K562 (cell line): Measurements from ENCODE around the gene LBHD2.

Source experiments
- BRD9 ChIP-seq: fragments of 450-650 bp; IDR thresholded peaks from 2 replicates; pipeline ENCODE4 v1.6.1; 2018; ENCODE audit warnings: low read depth; ENCODE audit not compliant: partially characterized antibody
- ELF1 ChIP-seq: fragments of 200-800 bp; sonication (Bioruptor generic); IDR thresholded peaks from 2 replicates; pipeline ENCODE4 v1.6.1; 2016; ENCODE audit warnings: missing genetic modification characterization, missing compliant biosample characterization
- ESRRA ChIP-seq: fragments of 450-650 bp; IDR thresholded peaks from 2 replicates; pipeline ENCODE4 v1.6.1; 2014; ENCODE audit warnings: low read depth, mild to moderate bottlenecking, moderate library complexity, borderline replicate concordance
- JUND ChIP-seq, 2 experiments: IDR thresholded peaks; 2 replicates in 1 of 2; 3 replicates in 1 of 2; pipeline ENCODE4 v1.6.1; 2011; ENCODE audit warnings: borderline replicate concordance in 2 of 2, low read depth in 2 of 2, low read length in 2 of 2, improper control_type of control experiment in 1 of 2, missing biosample characterization in 1 of 2, missing genetic modification characterization in 1 of 2, missing genetic modification reagents in 1 of 2
- MYNN ChIP-seq, 2 experiments: sonication (generic); formaldehyde crosslinking in 1 of 2; IDR thresholded peaks; 2 replicates each; pipeline versions ENCODE4 v1.5.0 to v1.6.1; 2016 to 2020; ENCODE audit warnings: antibody characterized with exemption in 1 of 2, missing genetic modification reagents in 1 of 2
- NFYB ChIP-seq: IDR thresholded peaks from 2 replicates; pipeline ENCODE4 v1.6.1; 2011; ENCODE audit warnings: mild to moderate bottlenecking, moderate library complexity; ENCODE audit not compliant: insufficient read length; ENCODE audit errors: extremely low read depth
- NR4A1 ChIP-seq, 2 experiments: fragments of 250-450 bp in 1 of 2; fragments of 450-650 bp in 1 of 2; sonication (Bioruptor Pico) in 1 of 2; IDR thresholded peaks; 2 replicates each; pipeline versions ENCODE4 v1.4.0 to v1.6.1; 2016 to 2020; ENCODE audit warnings: mild to moderate bottlenecking in 2 of 2, missing compliant biosample characterization in 1 of 2, missing genetic modification characterization in 1 of 2, moderate library complexity in 1 of 2
- PCBP1 ChIP-seq: fragments of 200-400 bp; formaldehyde crosslinking; IDR thresholded peaks from 2 replicates; pipeline ENCODE4 v1.6.1; 2018; ENCODE audit warnings: mild to moderate bottlenecking, low read depth, low read length; ENCODE audit not compliant: poor library complexity, severe bottlenecking
- PML ChIP-seq: IDR thresholded peaks from 2 replicates; pipeline ENCODE4 v1.6.1; 2012; ENCODE audit warnings: low read length, inconsistent platforms
- POLR2AphosphoS5 ChIP-seq: IDR thresholded peaks from 2 replicates; pipeline ENCODE4 v1.6.1; 2011; ENCODE audit warnings: mild to moderate bottlenecking, low read depth, low read length, moderate library complexity; ENCODE audit not compliant: control insufficient read depth, insufficient read depth
- TAF1 ChIP-seq: IDR thresholded peaks from 2 replicates; pipeline ENCODE4 v1.6.1; 2011; ENCODE audit warnings: mild to moderate bottlenecking, low read length, moderate library complexity; ENCODE audit not compliant: insufficient read depth, control insufficient read depth, severe bottlenecking; ENCODE audit errors: extremely low read depth
- TF ChIP-seq, protein P1 (sequence below), 3 experiments: IDR thresholded peaks in 2 of 3; conservative IDR thresholded peaks in 1 of 3; 2 replicates each; pipeline ENCODE4 v1.5.1; 2011 to 2012; ENCODE audit warnings: low read length in 3 of 3, mild to moderate bottlenecking in 3 of 3, control low read depth in 2 of 3, improper control_type of control experiment in 1 of 3, inconsistent platforms in 1 of 3, low read depth in 1 of 3, mixed read lengths in 1 of 3, moderate library complexity in 1 of 3; ENCODE audit not compliant: insufficient read depth in 2 of 3
- TF ChIP-seq, protein P2 (sequence below), 3 experiments: fragments of 200-800 bp in 1 of 3; fragments of 250-450 bp in 1 of 3; fragments of 450-650 bp in 1 of 3; sonication (Bioruptor Pico) in 1 of 3; sonication (Bioruptor generic) in 1 of 3; formaldehyde crosslinking in 1 of 3; IDR thresholded peaks; 2 replicates each; pipeline versions ENCODE4 v1.6.1 to v1.8.0; 2016 to 2022; ENCODE audit warnings: mild to moderate bottlenecking in 2 of 3, missing genetic modification characterization in 2 of 3, missing compliant biosample characterization in 1 of 3, moderate library complexity in 1 of 3

GRCh38 chr14:103129301-103130016 lies 45.4 kb downstream of the LBHD2 start:
- TF ChIP-seq, protein P1, sequence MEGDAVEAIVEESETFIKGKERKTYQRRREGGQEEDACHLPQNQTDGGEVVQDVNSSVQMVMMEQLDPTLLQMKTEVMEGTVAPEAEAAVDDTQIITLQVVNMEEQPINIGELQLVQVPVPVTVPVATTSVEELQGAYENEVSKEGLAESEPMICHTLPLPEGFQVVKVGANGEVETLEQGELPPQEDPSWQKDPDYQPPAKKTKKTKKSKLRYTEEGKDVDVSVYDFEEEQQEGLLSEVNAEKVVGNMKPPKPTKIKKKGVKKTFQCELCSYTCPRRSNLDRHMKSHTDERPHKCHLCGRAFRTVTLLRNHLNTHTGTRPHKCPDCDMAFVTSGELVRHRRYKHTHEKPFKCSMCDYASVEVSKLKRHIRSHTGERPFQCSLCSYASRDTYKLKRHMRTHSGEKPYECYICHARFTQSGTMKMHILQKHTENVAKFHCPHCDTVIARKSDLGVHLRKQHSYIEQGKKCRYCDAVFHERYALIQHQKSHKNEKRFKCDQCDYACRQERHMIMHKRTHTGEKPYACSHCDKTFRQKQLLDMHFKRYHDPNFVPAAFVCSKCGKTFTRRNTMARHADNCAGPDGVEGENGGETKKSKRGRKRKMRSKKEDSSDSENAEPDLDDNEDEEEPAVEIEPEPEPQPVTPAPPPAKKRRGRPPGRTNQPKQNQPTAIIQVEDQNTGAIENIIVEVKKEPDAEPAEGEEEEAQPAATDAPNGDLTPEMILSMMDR (IDR thresholded peaks at IDR 0.05 in 2 of 3, conservative IDR thresholded peaks at IDR 0.05 in 1 of 3; ENCODE audit: insufficient read depth in 2 of 3, low read depth in 1 of 3, low read length in 3 of 3), result no peak
- TF ChIP-seq NFYB (no peak), JUND (IDR thresholded peaks at IDR 0.05; ENCODE audit: borderline replicate concordance, low read depth, low read length) (no peak), JUND (tag; IDR thresholded peaks at IDR 0.05; ENCODE audit: borderline replicate concordance, low read depth, low read length) (no peak), BRD9 (no peak), ESRRA (no peak), ELF1 (tag) (no peak), NR4A1 (CRISPR knock-in tag; IDR thresholded peaks at IDR 0.05) (no peak), NR4A1 (tag; IDR thresholded peaks at IDR 0.05) (no peak), PCBP1 (no peak), PML (no peak), POLR2AphosphoS5 (no peak), MYNN (IDR thresholded peaks at IDR 0.05) (no peak), MYNN (CRISPR knock-in tag; IDR thresholded peaks at IDR 0.05) (no peak), TAF1 (no peak)
- TF ChIP-seq, protein P2, sequence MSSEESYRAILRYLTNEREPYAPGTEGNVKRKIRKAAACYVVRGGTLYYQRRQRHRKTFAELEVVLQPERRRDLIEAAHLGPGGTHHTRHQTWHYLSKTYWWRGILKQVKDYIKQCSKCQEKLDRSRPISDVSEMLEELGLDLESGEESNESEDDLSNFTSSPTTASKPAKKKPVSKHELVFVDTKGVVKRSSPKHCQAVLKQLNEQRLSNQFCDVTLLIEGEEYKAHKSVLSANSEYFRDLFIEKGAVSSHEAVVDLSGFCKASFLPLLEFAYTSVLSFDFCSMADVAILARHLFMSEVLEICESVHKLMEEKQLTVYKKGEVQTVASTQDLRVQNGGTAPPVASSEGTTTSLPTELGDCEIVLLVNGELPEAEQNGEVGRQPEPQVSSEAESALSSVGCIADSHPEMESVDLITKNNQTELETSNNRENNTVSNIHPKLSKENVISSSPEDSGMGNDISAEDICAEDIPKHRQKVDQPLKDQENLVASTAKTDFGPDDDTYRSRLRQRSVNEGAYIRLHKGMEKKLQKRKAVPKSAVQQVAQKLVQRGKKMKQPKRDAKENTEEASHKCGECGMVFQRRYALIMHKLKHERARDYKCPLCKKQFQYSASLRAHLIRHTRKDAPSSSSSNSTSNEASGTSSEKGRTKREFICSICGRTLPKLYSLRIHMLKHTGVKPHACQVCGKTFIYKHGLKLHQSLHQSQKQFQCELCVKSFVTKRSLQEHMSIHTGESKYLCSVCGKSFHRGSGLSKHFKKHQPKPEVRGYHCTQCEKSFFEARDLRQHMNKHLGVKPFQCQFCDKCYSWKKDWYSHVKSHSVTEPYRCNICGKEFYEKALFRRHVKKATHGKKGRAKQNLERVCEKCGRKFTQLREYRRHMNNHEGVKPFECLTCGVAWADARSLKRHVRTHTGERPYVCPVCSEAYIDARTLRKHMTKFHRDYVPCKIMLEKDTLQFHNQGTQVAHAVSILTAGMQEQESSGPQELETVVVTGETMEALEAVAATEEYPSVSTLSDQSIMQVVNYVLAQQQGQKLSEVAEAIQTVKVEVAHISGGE (CRISPR knock-in tag; IDR thresholded peaks at IDR 0.05), result no peak
